SK-N-SH treated with all-trans-retinoic acid at 6 μM for 48 hours (cell line): ENCODE results near the gene LITAF.

ENCODE experiments used
- ISL1 ChIP-seq: fragments of 250-450 bp; sonication (Bioruptor Pico); IDR thresholded peaks from 2 replicates; pipeline ENCODE4 v2.1.2; 2022; ENCODE audit warnings: mild to moderate bottlenecking, moderate library complexity
- PATZ1 ChIP-seq: fragments of 250-450 bp; sonication (Bioruptor Pico); IDR thresholded peaks from 2 replicates; pipeline ENCODE4 v1.8.0; 2020; ENCODE audit warnings: mild to moderate bottlenecking, moderate library complexity, borderline replicate concordance
- PPARA ChIP-seq: fragments of 250-450 bp; sonication (Bioruptor Pico); IDR thresholded peaks from 2 replicates; pipeline ENCODE4 v1.5.0; 2020; ENCODE audit warnings: mild to moderate bottlenecking, borderline replicate concordance
- ZNF8 ChIP-seq: fragments of 450-650 bp; formaldehyde crosslinking; IDR thresholded peaks from 2 replicates; pipeline ENCODE4 v1.5.0; 2020; ENCODE audit warnings: mild to moderate bottlenecking, moderate library complexity

DNA sequence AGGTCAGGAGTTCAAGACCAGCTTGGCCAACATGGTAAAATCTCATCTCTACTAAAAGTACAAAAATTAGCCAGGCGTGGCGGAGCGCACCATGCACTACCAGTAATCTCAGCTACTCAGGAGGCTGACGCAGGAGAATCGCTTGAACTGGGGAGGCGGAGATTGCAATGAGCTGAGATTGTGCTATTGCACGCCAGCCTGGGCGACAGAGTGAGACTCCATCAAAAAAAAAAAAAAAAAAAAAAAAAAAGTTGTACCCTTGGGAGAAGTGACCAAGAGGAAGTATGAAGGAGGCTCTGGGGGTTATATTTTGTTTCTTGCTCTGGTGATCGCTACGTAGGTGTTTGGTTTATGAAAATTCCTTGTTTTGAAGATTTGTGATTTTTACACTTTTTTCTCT is 66.3 kb downstream of the LITAF start:
- TF ChIP-seq ISL1 (CRISPR knock-in tag) (no peak), PATZ1 (CRISPR knock-in tag) (no peak), ZNF8 (no peak), PPARA (no peak)
